Osteocyte (in vitro differentiated cells): ENCODE measurements around the gene NECTIN4. TPM values are rescaled to one million over a fixed set of nuclear protein-coding genes. Genes with fewer than 3 reads are reported as not detected.
A peak's percentile ranks its signal among the peaks of the same experiment; 100 is the strongest.

Source experiments
- DNase-seq: peaks from one replicate; pipeline ENCODE4 v3.0.0; 2021; ENCODE audit warnings: mixed read lengths; ENCODE audit not compliant: unreplicated experiment; ENCODE audit errors: extremely low spot score
- H3K27ac Mint-ChIP-seq: one replicate; pipeline ENCODE4 v1.8.0; 2021; ENCODE audit warnings: mild to moderate bottlenecking, mixed read lengths; ENCODE audit not compliant: unreplicated experiment
- H3K27me3 Mint-ChIP-seq: one replicate; pipeline ENCODE4 v1.8.0; 2021; ENCODE audit warnings: mixed read lengths; ENCODE audit not compliant: unreplicated experiment
- H3K36me3 Mint-ChIP-seq: one replicate; pipeline ENCODE4 v1.8.0; 2021; ENCODE audit warnings: mixed read lengths; ENCODE audit not compliant: unreplicated experiment
- H3K4me1 Mint-ChIP-seq: one replicate; pipeline ENCODE4 v1.8.0; 2021; ENCODE audit warnings: mixed read lengths; ENCODE audit not compliant: unreplicated experiment
- H3K4me3 Mint-ChIP-seq: one replicate; pipeline ENCODE4 v1.8.0; 2021; ENCODE audit warnings: mild to moderate bottlenecking, moderate library complexity, mixed read lengths; ENCODE audit not compliant: unreplicated experiment
- H3K9me3 Mint-ChIP-seq: one replicate; pipeline ENCODE4 v1.8.0; 2021; ENCODE audit warnings: mixed read lengths; ENCODE audit not compliant: unreplicated experiment
- CTCF ChIP-seq: fragments of 200-600 bp; sonication (generic); IDR thresholded peaks from 2 replicates; pipeline ENCODE4 v1.5.0; 2021; ENCODE audit warnings: antibody characterized with exemption, mild to moderate bottlenecking, moderate library complexity
- total RNA-seq: library from RNA; stranded (reverse); gene quantifications from 2 replicates; pipeline ENCODE4 v1.2.1, GENCODE V29; 2021

Gene NECTIN4
- total RNA-seq, 1 donor from 2014 or later = not detected

- no peaks in the 10 kb centered on the region for H3K9me3 Mint-ChIP-seq
- TF ChIP-seq CTCF = no peak
- H3K27me3 Mint-ChIP-seq = no peaks in the 10 kb centered on the region
- DNase-seq = no peak
- H3K27ac Mint-ChIP-seq = no peak overlapping the region
- peaks cover 7% of the 10 kb centered on the region for H3K36me3 Mint-ChIP-seq
- no peak overlapping the region for H3K4me3 Mint-ChIP-seq
- no peaks in the 10 kb centered on the region for H3K4me1 Mint-ChIP-seq
These were observed 17.1 kb upstream of the NECTIN4 start for GRCh38 chr1:161106431-161106830.

GRCh38 chr1:161100556-161100955, 11.2 kb upstream of the NECTIN4 start:
- Mint-ChIP-seq H3K27me3 (peaks cover 4% of the 10 kb centered on the region), H3K36me3 (peaks cover 5% of the 10 kb centered on the region), H3K9me3 (no peaks in the 10 kb centered on the region), H3K4me1 (peaks cover 11% of the 10 kb centered on the region), H3K4me3 (no peak overlapping the region), H3K27ac (no peak overlapping the region)
- TF ChIP-seq CTCF = no peak
- no peak for DNase-seq

GRCh38 chr1:161099090-161099802, 9.9 kb upstream of the NECTIN4 start:
- H3K4me3 Mint-ChIP-seq = peak overlapping the region; percentile 79
- DNase-seq = no peak
- no peaks in the 10 kb centered on the region for H3K9me3 Mint-ChIP-seq
- peaks cover 15% of the 10 kb centered on the region for H3K27me3 Mint-ChIP-seq
- peaks cover 5% of the 10 kb centered on the region for H3K36me3 Mint-ChIP-seq
- H3K27ac Mint-ChIP-seq = no peak overlapping the region
- no peak for TF ChIP-seq CTCF
- H3K4me1 Mint-ChIP-seq = peaks cover 11% of the 10 kb centered on the region

GRCh38 chr1:161098210-161099068, 9.1 kb upstream of the NECTIN4 start, which contains the start of gene KLHDC9:
Gene KLHDC9 (plus strand): TSS chr1:161098361. CDS start chr1:161098536, 175 bp downstream.
- DNase-seq = peak; percentile 88
- Mint-ChIP-seq H3K4me3 (peak within 1 kb of the TSS; percentile 79), H3K4me1 (peaks cover 11% of the 10 kb centered on the region), H3K9me3 (no peaks in the 10 kb centered on the region), H3K27ac (peak within 1 kb of the TSS; percentile 39), H3K36me3 (peaks cover 5% of the 10 kb centered on the region), H3K27me3 (peaks cover 18% of the 10 kb centered on the region)
- TF ChIP-seq CTCF = no peak

GRCh38 chr1:161096530-161096929, 7.2 kb upstream of the NECTIN4 start:
- TF ChIP-seq CTCF = no peak
- Mint-ChIP-seq H3K27me3 (peaks cover 18% of the 10 kb centered on the region), H3K4me1 (peaks cover 11% of the 10 kb centered on the region), H3K36me3 (peaks cover 2% of the 10 kb centered on the region), H3K4me3 (no peak overlapping the region), H3K27ac (no peak overlapping the region), H3K9me3 (no peaks in the 10 kb centered on the region)
- no peak for DNase-seq
